ENCODE results near the gene TUBG1. TPM values are rescaled to one million over a fixed set of nuclear protein-coding genes. Genes with fewer than 3 reads are reported as not detected.
A peak's percentile ranks its signal among the peaks of the same experiment; 100 is the strongest.

The TUBG1 gene
- total and polyA plus RNA-seq, 9 of the 15 experiments (the other 6 are each of a cell fraction or from before 2014, with no cell fraction given): 33.1 to 147 (median 66.0) TPM

DNA sequence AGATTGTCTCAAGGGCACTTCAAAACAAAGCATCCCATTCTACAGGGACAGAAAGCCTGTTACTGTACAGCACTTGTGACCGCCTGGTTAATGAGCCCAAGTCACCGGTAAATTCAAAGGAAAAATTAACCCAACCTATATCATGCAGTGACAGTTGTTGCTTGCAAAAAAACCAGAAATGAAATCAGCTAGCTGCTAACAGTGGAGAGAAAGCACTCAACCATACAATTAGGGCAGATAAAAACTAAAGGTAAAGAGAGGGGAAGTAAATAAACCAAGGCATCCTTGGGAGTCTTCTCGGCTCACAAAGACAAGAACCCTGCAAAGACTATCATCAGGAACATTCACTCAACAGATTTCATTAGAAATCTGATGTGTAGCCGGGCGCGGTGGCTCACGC, 6.2 kb upstream of the TUBG1 start:
- Histone ChIP-seq H3K4me3 (no peak overlapping the region), H3K9ac (ENCODE audit: insufficient read depth in 1 of 2, low read depth in 2 of 2, low read length in 2 of 2) (no peak overlapping the region), H3K27me3 (ENCODE audit: control insufficient read depth in 2 of 2, insufficient read depth in 2 of 2, low read length in 2 of 2) (no peaks in the 10 kb centered on the region), H4K20me1 (replicated peaks; ENCODE audit: control insufficient read depth, insufficient read depth, low read length) (peaks cover 3% of the 10 kb centered on the region; the same call in 1 of the 2 replicates), H3K36me3 (ENCODE audit: control insufficient read depth, insufficient read depth, low read length) (peaks cover 2% of the 10 kb centered on the region), H3K4me1 (replicated peaks in 1 of 2; ENCODE audit: control insufficient read depth in 2 of 2, insufficient read depth in 2 of 2, low read length in 2 of 2) (peaks cover 7 to 13% of the 10 kb centered on the region in 2 experiments; a peak in 3 of 5 replicates), H3K79me2 (ENCODE audit: control insufficient read depth, insufficient read depth, low read length) (peaks cover 83% of the 10 kb centered on the region), H3K9me1 (ENCODE audit: control insufficient read depth, insufficient read depth, low read length) (no peaks in the 10 kb centered on the region), H3K27ac (ENCODE audit: extremely low read depth, low read depth, low read length) (no peak overlapping the region), H3K9me3 (replicated peaks; ENCODE audit: control insufficient read depth, insufficient read depth, low read depth, low read length) (no peaks in the 10 kb centered on the region), H3K4me2 (ENCODE audit: insufficient read depth, low read length) (no peak overlapping the region), H2AFZ (ENCODE audit: low read depth, low read length) (no peak overlapping the region)
- DNase-seq (ENCODE audit: extremely low read depth in 1 of 4, low spot score in 3 of 4) (no peak), FAIRE-seq (peak; percentile 62), ATAC-seq (no peak)
- ChIA-PET CTCF (ENCODE audit: low intra/inter-chr PET ratio) (interaction anchor here (0.5 kb wide), 1 partner anchor 10 kb away, joined by 3 read pairs; no protein-coding TSS in a partner anchor), POLR2A (no interaction called here)
- intact Hi-C loops (cut with micrococcal nuclease): no loop called here
- in situ Hi-C loops (cut with MboI): no loop called here
- no TSS peak for BruUV-seq (replicated peaks)
- WGBS (ENCODE audit: insufficient coverage, low coverage, missing lambda C conversion rate): 82% methylated on average over 7 of the region's 7 CpGs
- TF ChIP-seq SNIP1 (IDR thresholded peaks at IDR 0.05; ENCODE audit: low read depth) (no peak), ZNF57 (CRISPR knock-in tag; IDR thresholded peaks at IDR 0.05) (no peak), U2AF2 (optimal IDR thresholded peaks at IDR 0.05; ENCODE audit: low read depth, low read length) (no peak), ESRRB (CRISPR knock-in tag; IDR thresholded peaks at IDR 0.05; ENCODE audit: borderline replicate concordance) (no peak), ZFP1 (CRISPR knock-in tag; IDR thresholded peaks at IDR 0.05) (no peak), HDAC8 (tag; IDR thresholded peaks at IDR 0.05) (no peak), PRPF4 (IDR thresholded peaks at IDR 0.05; ENCODE audit: insufficient read depth, low read depth, low read length, poor library complexity, severe bottlenecking) (no peak), ZFP36 (IDR thresholded peaks at IDR 0.05; ENCODE audit: low read depth, low read length, partially characterized antibody) (no peak), IFI16 (CRISPR knock-in tag; IDR thresholded peaks at IDR 0.05) (no peak), SMC3 (conservative IDR thresholded peaks at IDR 0.05; ENCODE audit: insufficient read depth, low read depth, low read length) (no peak), ZNF586 (CRISPR knock-in tag; conservative IDR thresholded peaks at IDR 0.05) (no peak), ZNF707 (CRISPR knock-in tag; conservative IDR thresholded peaks at IDR 0.05) (no peak), ZNF217 (CRISPR knock-in tag; IDR thresholded peaks at IDR 0.05) (no peak), SMARCA5 (IDR thresholded peaks at IDR 0.05) (no peak)
- TF ChIP-seq, protein P1, sequence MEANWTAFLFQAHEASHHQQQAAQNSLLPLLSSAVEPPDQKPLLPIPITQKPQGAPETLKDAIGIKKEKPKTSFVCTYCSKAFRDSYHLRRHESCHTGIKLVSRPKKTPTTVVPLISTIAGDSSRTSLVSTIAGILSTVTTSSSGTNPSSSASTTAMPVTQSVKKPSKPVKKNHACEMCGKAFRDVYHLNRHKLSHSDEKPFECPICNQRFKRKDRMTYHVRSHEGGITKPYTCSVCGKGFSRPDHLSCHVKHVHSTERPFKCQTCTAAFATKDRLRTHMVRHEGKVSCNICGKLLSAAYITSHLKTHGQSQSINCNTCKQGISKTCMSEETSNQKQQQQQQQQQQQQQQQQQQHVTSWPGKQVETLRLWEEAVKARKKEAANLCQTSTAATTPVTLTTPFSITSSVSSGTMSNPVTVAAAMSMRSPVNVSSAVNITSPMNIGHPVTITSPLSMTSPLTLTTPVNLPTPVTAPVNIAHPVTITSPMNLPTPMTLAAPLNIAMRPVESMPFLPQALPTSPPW (CRISPR knock-in tag; IDR thresholded peaks at IDR 0.05): no peak
- TF ChIP-seq, protein P2, sequence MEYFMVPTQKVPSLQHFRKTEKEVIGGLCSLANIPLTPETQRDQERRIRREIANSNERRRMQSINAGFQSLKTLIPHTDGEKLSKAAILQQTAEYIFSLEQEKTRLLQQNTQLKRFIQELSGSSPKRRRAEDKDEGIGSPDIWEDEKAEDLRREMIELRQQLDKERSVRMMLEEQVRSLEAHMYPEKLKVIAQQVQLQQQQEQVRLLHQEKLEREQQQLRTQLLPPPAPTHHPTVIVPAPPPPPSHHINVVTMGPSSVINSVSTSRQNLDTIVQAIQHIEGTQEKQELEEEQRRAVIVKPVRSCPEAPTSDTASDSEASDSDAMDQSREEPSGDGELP (CRISPR knock-in tag; IDR thresholded peaks at IDR 0.05; ENCODE audit: borderline replicate concordance): no peak
- TF ChIP-seq, protein P3, sequence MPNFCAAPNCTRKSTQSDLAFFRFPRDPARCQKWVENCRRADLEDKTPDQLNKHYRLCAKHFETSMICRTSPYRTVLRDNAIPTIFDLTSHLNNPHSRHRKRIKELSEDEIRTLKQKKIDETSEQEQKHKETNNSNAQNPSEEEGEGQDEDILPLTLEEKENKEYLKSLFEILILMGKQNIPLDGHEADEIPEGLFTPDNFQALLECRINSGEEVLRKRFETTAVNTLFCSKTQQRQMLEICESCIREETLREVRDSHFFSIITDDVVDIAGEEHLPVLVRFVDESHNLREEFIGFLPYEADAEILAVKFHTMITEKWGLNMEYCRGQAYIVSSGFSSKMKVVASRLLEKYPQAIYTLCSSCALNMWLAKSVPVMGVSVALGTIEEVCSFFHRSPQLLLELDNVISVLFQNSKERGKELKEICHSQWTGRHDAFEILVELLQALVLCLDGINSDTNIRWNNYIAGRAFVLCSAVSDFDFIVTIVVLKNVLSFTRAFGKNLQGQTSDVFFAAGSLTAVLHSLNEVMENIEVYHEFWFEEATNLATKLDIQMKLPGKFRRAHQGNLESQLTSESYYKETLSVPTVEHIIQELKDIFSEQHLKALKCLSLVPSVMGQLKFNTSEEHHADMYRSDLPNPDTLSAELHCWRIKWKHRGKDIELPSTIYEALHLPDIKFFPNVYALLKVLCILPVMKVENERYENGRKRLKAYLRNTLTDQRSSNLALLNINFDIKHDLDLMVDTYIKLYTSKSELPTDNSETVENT (CRISPR knock-in tag; IDR thresholded peaks at IDR 0.05): no peak
- TF ChIP-seq, protein P4, sequence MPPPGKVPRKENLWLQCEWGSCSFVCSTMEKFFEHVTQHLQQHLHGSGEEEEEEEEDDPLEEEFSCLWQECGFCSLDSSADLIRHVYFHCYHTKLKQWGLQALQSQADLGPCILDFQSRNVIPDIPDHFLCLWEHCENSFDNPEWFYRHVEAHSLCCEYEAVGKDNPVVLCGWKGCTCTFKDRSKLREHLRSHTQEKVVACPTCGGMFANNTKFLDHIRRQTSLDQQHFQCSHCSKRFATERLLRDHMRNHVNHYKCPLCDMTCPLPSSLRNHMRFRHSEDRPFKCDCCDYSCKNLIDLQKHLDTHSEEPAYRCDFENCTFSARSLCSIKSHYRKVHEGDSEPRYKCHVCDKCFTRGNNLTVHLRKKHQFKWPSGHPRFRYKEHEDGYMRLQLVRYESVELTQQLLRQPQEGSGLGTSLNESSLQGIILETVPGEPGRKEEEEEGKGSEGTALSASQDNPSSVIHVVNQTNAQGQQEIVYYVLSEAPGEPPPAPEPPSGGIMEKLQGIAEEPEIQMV (tag; conservative IDR thresholded peaks at IDR 0.05; ENCODE audit: low read depth): no peak
